HepG2 (cell line): ENCODE data around the gene AGAP1. TPM values are rescaled to one million over a fixed set of nuclear protein-coding genes. Genes with fewer than 3 reads are reported as not detected.

Experiments used
- CENPT ChIP-seq: sonication (generic); formaldehyde crosslinking; IDR thresholded peaks from 2 replicates; pipeline ENCODE4 v1.8.0; 2022; ENCODE audit warnings: low read depth, mild to moderate bottlenecking, moderate library complexity, missing genetic modification reagents
- GRHL1 ChIP-seq: sonication (generic); formaldehyde crosslinking; conservative IDR thresholded peaks from 2 replicates; pipeline ENCODE4 v1.8.0; 2022; ENCODE audit warnings: missing genetic modification reagents
- HMGA1 ChIP-seq: sonication (generic); formaldehyde crosslinking; conservative IDR thresholded peaks from 2 replicates; pipeline ENCODE4 v1.4.0; 2020; ENCODE audit warnings: missing genetic modification reagents
- HNRNPH1 ChIP-seq: fragments of 200-400 bp; formaldehyde crosslinking; optimal IDR thresholded peaks from 2 replicates; pipeline ENCODE3; 2017; ENCODE audit warnings: mild to moderate bottlenecking, low read depth, low read length
- KAT7 ChIP-seq: IDR thresholded peaks from 2 replicates; pipeline ENCODE4 v1.6.1; 2018; ENCODE audit warnings: borderline replicate concordance, missing compliant biosample characterization
- KDM5A ChIP-seq: fragments of 200-600 bp; sonication (generic); IDR thresholded peaks from 2 replicates; pipeline ENCODE4 v1.7.0; 2018; ENCODE audit warnings: antibody characterized with exemption, mild to moderate bottlenecking, low read length, borderline replicate concordance
- NFKBIZ ChIP-seq: IDR thresholded peaks from 2 replicates; pipeline ENCODE4 v1.6.1; 2018; ENCODE audit warnings: missing genetic modification reagents, missing compliant biosample characterization
- NFYC ChIP-seq: IDR thresholded peaks from 2 replicates; pipeline ENCODE4 v1.6.1; 2016; ENCODE audit warnings: missing genetic modification reagents, missing compliant biosample characterization
- PRPF4 ChIP-seq: fragments of 200-400 bp; formaldehyde crosslinking; IDR thresholded peaks from 2 replicates; pipeline ENCODE4 v1.6.1; 2016; ENCODE audit warnings: low read length, low read depth; ENCODE audit not compliant: poor library complexity, severe bottlenecking
- TCF7L2 ChIP-seq: IDR thresholded peaks from 2 replicates; pipeline ENCODE4 v1.6.1; 2011; ENCODE audit warnings: mild to moderate bottlenecking, low read depth, low read length, moderate library complexity
- XBP1 ChIP-seq: sonication (generic); formaldehyde crosslinking; IDR thresholded peaks from 2 replicates; pipeline ENCODE4 v1.5.0; 2020; ENCODE audit warnings: missing genetic modification reagents
- YEATS2 ChIP-seq: sonication (generic); formaldehyde crosslinking; IDR thresholded peaks from 2 replicates; pipeline ENCODE4 v1.4.0; 2020; ENCODE audit warnings: missing genetic modification reagents, borderline replicate concordance
- ZFP36L1 ChIP-seq: sonication (generic); formaldehyde crosslinking; IDR thresholded peaks from 2 replicates; pipeline ENCODE4 v1.8.0; 2022; ENCODE audit warnings: mild to moderate bottlenecking, missing genetic modification reagents, moderate library complexity
- ZFP90 ChIP-seq: sonication (generic); formaldehyde crosslinking; IDR thresholded peaks from 2 replicates; pipeline ENCODE4 v1.8.0; 2022; ENCODE audit warnings: missing genetic modification reagents, mild to moderate bottlenecking, inconsistent platforms, borderline replicate concordance
- ZFY ChIP-seq: sonication (generic); formaldehyde crosslinking; IDR thresholded peaks from 2 replicates; pipeline ENCODE4 v1.4.0; 2020; ENCODE audit warnings: missing genetic modification reagents
- ZKSCAN5 ChIP-seq: sonication (generic); formaldehyde crosslinking; IDR thresholded peaks from 2 replicates; pipeline ENCODE4 v1.5.1; 2020; ENCODE audit warnings: mild to moderate bottlenecking, missing genetic modification reagents
- ZNF205 ChIP-seq: IDR thresholded peaks from 2 replicates; pipeline ENCODE4 v1.6.1; 2018; ENCODE audit warnings: missing biosample characterization, missing genetic modification reagents
- ZNF260 ChIP-seq: sonication (generic); formaldehyde crosslinking; IDR thresholded peaks from 2 replicates; pipeline ENCODE4 v1.4.0; 2020; ENCODE audit warnings: missing genetic modification reagents, low read depth, mild to moderate bottlenecking, borderline replicate concordance
- ZNF282 ChIP-seq: fragments of 450-650 bp; IDR thresholded peaks from 2 replicates; pipeline ENCODE4 v1.6.1; 2018; ENCODE audit not compliant: partially characterized antibody
- ZNF451 ChIP-seq: sonication (generic); formaldehyde crosslinking; IDR thresholded peaks from 2 replicates; pipeline ENCODE4 v1.5.0; 2020; ENCODE audit warnings: mild to moderate bottlenecking, missing genetic modification reagents
- ZNF501 ChIP-seq: sonication (generic); formaldehyde crosslinking; IDR thresholded peaks from 2 replicates; pipeline ENCODE4 v1.5.1; 2020; ENCODE audit warnings: mild to moderate bottlenecking, moderate library complexity, missing genetic modification reagents
- ZNF724P ChIP-seq: sonication (generic); formaldehyde crosslinking; IDR thresholded peaks from 2 replicates; pipeline ENCODE4 v1.8.0; 2022; ENCODE audit warnings: missing genetic modification reagents, borderline replicate concordance
- ZNF878 ChIP-seq: sonication (generic); formaldehyde crosslinking; IDR thresholded peaks from 2 replicates; pipeline ENCODE4 v1.8.1; 2023; ENCODE audit warnings: mild to moderate bottlenecking, missing genetic modification reagents, moderate library complexity
- ZUFSP ChIP-seq: sonication (generic); formaldehyde crosslinking; IDR thresholded peaks from 2 replicates; pipeline ENCODE4 v1.9.0; 2021; ENCODE audit warnings: missing genetic modification reagents, mild to moderate bottlenecking, borderline replicate concordance
- ZZZ3 ChIP-seq: sonication (generic); formaldehyde crosslinking; IDR thresholded peaks from 2 replicates; pipeline ENCODE4 v1.4.0; 2020; ENCODE audit warnings: missing genetic modification reagents, mild to moderate bottlenecking, borderline replicate concordance
- polyA plus RNA-seq, 8 experiments: library from polyadenylated mRNA; depleted of rRNA in 3 of 8; stranded (reverse) in 7 of 8; unstranded in 1 of 8; fragments of >200 nt; fragmentation: Illumina TruSeq in 4 of 8; extraction: Trizol in 4 of 8; gene quantifications; 2 replicates each; pipeline versions ENCODE4 v1.2.1 to v1.2.3, GENCODE V29; 2011 to 2016; ENCODE audit warnings: low read depth in 4 of 8, missing spikeins in 1 of 8, mixed read lengths in 1 of 8; ENCODE audit not compliant: insufficient read depth in 1 of 8
- total RNA-seq, 5 experiments: library from RNA; depleted of rRNA; stranded (reverse); fragments of >200 nt; fragmentation: Illumina TruSeq; extraction: Trizol; gene quantifications; 2 replicates each; pipeline ENCODE4 v1.2.3, GENCODE V29; 2016; ENCODE audit warnings: low read depth in 1 of 5

The AGAP1 gene
- total and polyA plus RNA-seq, 2 of the 13 experiments (the other 11 are each of a cell fraction or from before 2014, with no cell fraction given), result 21.2 to 32.7 TPM

- TF ChIP-seq ZNF260 (CRISPR knock-in tag) (no peak), ZNF724P (CRISPR knock-in tag) (no peak), ZNF451 (CRISPR knock-in tag) (no peak), YEATS2 (CRISPR knock-in tag) (no peak), XBP1 (no peak), HNRNPH1 (no peak), ZZZ3 (CRISPR knock-in tag) (no peak), ZNF501 (0 out of 2 replicates have a peak, but pooled peaks have one; percentile 22), ZFP90 (CRISPR knock-in tag) (no peak), ZNF205 (CRISPR knock-in tag) (no peak), HMGA1 (no peak), GRHL1 (CRISPR knock-in tag) (no peak), PRPF4 (no peak), TCF7L2 (no peak), ZNF282 (no peak), ZKSCAN5 (CRISPR knock-in tag) (no peak), NFYC (CRISPR knock-in tag) (no peak), ZUFSP (no peak), NFKBIZ (no peak), ZFP36L1 (CRISPR knock-in tag) (no peak), ZNF878 (CRISPR knock-in tag) (no peak), KAT7 (0 out of 2 replicates have a peak, but pooled peaks have one; percentile 7), CENPT (CRISPR knock-in tag) (no peak), KDM5A (no peak), ZFY (CRISPR knock-in tag) (no peak)
Measured at GRCh38 chr2:235495373-235496238, 1.8 kb downstream of the AGAP1 start (continued).
